Muscle layer of colon (tissue), 2 donors: ENCODE measurements around the gene FAM180B.
A peak's percentile ranks its signal among the peaks of the same experiment; 100 is the strongest.

Source experiments
- H3K27ac ChIP-seq: one replicate; pipeline ENCODE4 v1.7.0; 2013; ENCODE audit warnings: low read depth, mild to moderate bottlenecking, low read length, moderate library complexity
- H3K27me3 ChIP-seq, 2 donors: one replicate each; pipeline ENCODE4 v1.7.0; 2013; ENCODE audit warnings: low read length in 2 of 2, mild to moderate bottlenecking in 2 of 2; ENCODE audit not compliant: insufficient read depth in 2 of 2, control insufficient read depth in 1 of 2
- H3K36me3 ChIP-seq: one replicate; pipeline ENCODE4 v1.7.0; 2013; ENCODE audit warnings: mild to moderate bottlenecking, low read length; ENCODE audit not compliant: insufficient read depth
- H3K4me1 ChIP-seq: one replicate; pipeline ENCODE4 v1.7.0; 2013; ENCODE audit warnings: mild to moderate bottlenecking, low read length; ENCODE audit not compliant: insufficient read depth
- H3K4me3 ChIP-seq, 2 donors: one replicate each; pipeline ENCODE4 v1.7.0; 2013; ENCODE audit warnings: low read length in 2 of 2, low read depth in 1 of 2, mild to moderate bottlenecking in 1 of 2, moderate library complexity in 1 of 2
- H3K9ac ChIP-seq: one replicate; pipeline ENCODE4 v1.7.0; 2013; ENCODE audit warnings: low read length
- H3K9me3 ChIP-seq: one replicate; pipeline ENCODE4 v1.7.0; 2013; ENCODE audit warnings: mild to moderate bottlenecking, low read length
- donor health status: abdominal sarcoma.
- donor health status: Adenocarcinoma of cecum.

FAM180B gene

GRCh38 chr11:47589118-47589517 lies 2.6 kb downstream of the FAM180B start:
- peak overlapping the region in 1 of 2 donors; percentile 61 for H3K4me3 ChIP-seq
- no peak overlapping the region for H3K27ac ChIP-seq
- H3K27me3 ChIP-seq = peaks cover 15 to 16% of the 10 kb centered on the region in 2 donors
- H3K9ac ChIP-seq = peak overlapping the region; percentile 27
- H3K36me3 ChIP-seq = peaks cover 10% of the 10 kb centered on the region
- peaks cover 20% of the 10 kb centered on the region for H3K4me1 ChIP-seq
- H3K9me3 ChIP-seq = no peaks in the 10 kb centered on the region

GRCh38 chr11:47589584-47589976 lies 3.1 kb downstream of the FAM180B start:
- peaks cover 20% of the 10 kb centered on the region for H3K4me1 ChIP-seq
- H3K36me3 ChIP-seq = peaks cover 5% of the 10 kb centered on the region
- H3K4me3 ChIP-seq = peak overlapping the region; percentile 15 to 61
- H3K9me3 ChIP-seq = no peaks in the 10 kb centered on the region
- H3K27me3 ChIP-seq = peaks cover 15 to 21% of the 10 kb centered on the region in 2 donors
- peak overlapping the region; percentile 3 for H3K27ac ChIP-seq
- H3K9ac ChIP-seq = peak overlapping the region; percentile 27

GRCh38 chr11:47589977-47590861 lies 3.7 kb downstream of the FAM180B start:
- no peaks in the 10 kb centered on the region for H3K9me3 ChIP-seq
- H3K36me3 ChIP-seq = peaks cover 1% of the 10 kb centered on the region
- H3K9ac ChIP-seq = no peak overlapping the region
- H3K4me1 ChIP-seq = peaks cover 20% of the 10 kb centered on the region
- peak overlapping the region; percentile 15 to 61 for H3K4me3 ChIP-seq
- H3K27me3 ChIP-seq = peaks cover 15 to 27% of the 10 kb centered on the region in 2 donors
- peak overlapping the region; percentile 3 for H3K27ac ChIP-seq

GRCh38 chr11:47591764-47592163 lies 5.3 kb downstream of the FAM180B start:
- H3K36me3 ChIP-seq = no peaks in the 10 kb centered on the region
- peaks cover 20% of the 10 kb centered on the region for H3K4me1 ChIP-seq
- no peaks in the 10 kb centered on the region for H3K9me3 ChIP-seq
- H3K27me3 ChIP-seq = peaks cover 15 to 28% of the 10 kb centered on the region in 2 donors
- no peak overlapping the region for H3K27ac ChIP-seq
- H3K4me3 ChIP-seq = no peak overlapping the region
- H3K9ac ChIP-seq = no peak overlapping the region

GRCh38 chr11:47592251-47592650 lies 5.8 kb downstream of the FAM180B start:
- no peak overlapping the region for H3K4me3 ChIP-seq
- H3K27me3 ChIP-seq = peaks cover 15 to 28% of the 10 kb centered on the region in 2 donors

GRCh38 chr11:47592970-47593369 lies 6.5 kb downstream of the FAM180B start:
- no peak overlapping the region for H3K27ac ChIP-seq
- H3K9ac ChIP-seq = no peak overlapping the region
- no peak overlapping the region for H3K4me3 ChIP-seq
- no peaks in the 10 kb centered on the region for H3K36me3 ChIP-seq
- peaks cover 20% of the 10 kb centered on the region for H3K4me1 ChIP-seq
- H3K9me3 ChIP-seq = no peaks in the 10 kb centered on the region
- peaks cover 15 to 28% of the 10 kb centered on the region in 2 donors for H3K27me3 ChIP-seq

More at GRCh38 chr11:47592251-47592650, 5.8 kb downstream of the FAM180B start:
- no peak overlapping the region for H3K9ac ChIP-seq
- H3K36me3 ChIP-seq = no peaks in the 10 kb centered on the region
- H3K4me1 ChIP-seq = peaks cover 20% of the 10 kb centered on the region
- H3K27ac ChIP-seq = no peak overlapping the region
- H3K9me3 ChIP-seq = no peaks in the 10 kb centered on the region

GRCh38 chr11:47593492-47593933 lies 7.0 kb downstream of the FAM180B start:
- H3K4me3 ChIP-seq = no peak overlapping the region
- no peak overlapping the region for H3K27ac ChIP-seq
- peaks cover 15 to 28% of the 10 kb centered on the region in 2 donors for H3K27me3 ChIP-seq
- no peaks in the 10 kb centered on the region for H3K36me3 ChIP-seq
- peaks cover 18% of the 10 kb centered on the region for H3K4me1 ChIP-seq
- H3K9me3 ChIP-seq = no peaks in the 10 kb centered on the region
- no peak overlapping the region for H3K9ac ChIP-seq

GRCh38 chr11:47593934-47594855 lies 7.7 kb downstream of the FAM180B start, which contains the start of gene C1QTNF4:
Gene C1QTNF4, minus strand, starts transcription at chr11:47594411. Its CDS starts 3,601 bp downstream, at chr11:47590810.
- no peak within 1 kb of the TSS for H3K9ac ChIP-seq
- H3K27me3 ChIP-seq = peaks cover 15 to 28% of the 10 kb centered on the region in 2 donors
- H3K4me1 ChIP-seq = peaks cover 11% of the 10 kb centered on the region
- H3K4me3 ChIP-seq = peak within 1 kb of the TSS in 1 of 2 donors; percentile 34
- H3K9me3 ChIP-seq = no peaks in the 10 kb centered on the region
- no peak within 1 kb of the TSS for H3K27ac ChIP-seq
- no peaks in the 10 kb centered on the region for H3K36me3 ChIP-seq

GRCh38 chr11:47595029-47595428 lies 8.6 kb downstream of the FAM180B start:
- Histone ChIP-seq H3K9me3 (no peaks in the 10 kb centered on the region), H3K27me3 (peaks cover 15 to 24% of the 10 kb centered on the region in 2 donors), H3K4me3 (no peak overlapping the region), H3K4me1 (peaks cover 9% of the 10 kb centered on the region), H3K36me3 (no peaks in the 10 kb centered on the region), H3K9ac (no peak overlapping the region), H3K27ac (no peak overlapping the region)

- Histone ChIP-seq H3K4me1 (peaks cover 9% of the 10 kb centered on the region), H3K27me3 (peaks cover 15 to 24% of the 10 kb centered on the region in 2 donors), H3K27ac (no peak overlapping the region), H3K4me3 (no peak overlapping the region), H3K9me3 (no peaks in the 10 kb centered on the region), H3K9ac (no peak overlapping the region), H3K36me3 (no peaks in the 10 kb centered on the region)
Measured at GRCh38 chr11:47595967-47596366, 9.5 kb downstream of the FAM180B start.

- Histone ChIP-seq H3K4me1 (no peaks in the 10 kb centered on the region), H3K9ac (no peak overlapping the region), H3K27ac (no peak overlapping the region), H3K27me3 (peaks cover 0 to 4% of the 10 kb centered on the region in 2 donors), H3K9me3 (no peaks in the 10 kb centered on the region), H3K4me3 (no peak overlapping the region), H3K36me3 (no peaks in the 10 kb centered on the region)
Measured at GRCh38 chr11:47599902-47600301, 13.4 kb downstream of the FAM180B start.
